HG02588 (cell line): ENCODE results near the gene WASHC2C.
"Not testable (repeated sequence)": the region's sequence is repeated elsewhere in the genome, so short reads cannot be mapped to it uniquely, and the experiment has no call there.

Experiments used
- ATAC-seq: cut with Tn5 transposase; IDR thresholded peaks from one replicate; pipeline ENCODE4 v1.9.1; 2021; ENCODE audit warnings: mild to moderate bottlenecking, moderate library complexity; ENCODE audit not compliant: unreplicated experiment

The WASHC2C gene

GRCh38 chr10:45726703-45727420, at the start of gene WASHC2C:
WASHC2C (plus strand) TSS chr10:45727266; CDS start chr10:45727318, 52 bp downstream.
- peak; percentile 89 for ATAC-seq

GRCh38 chr10:45678467-45678866, 48.6 kb upstream of the WASHC2C start:
- ATAC-seq = not testable (repeated sequence)

- peak; percentile 92 for ATAC-seq
These were observed 16.8 kb upstream of the WASHC2C start for GRCh38 chr10:45710200-45710796.

- not testable (repeated sequence) for ATAC-seq
These were observed 15.8 kb upstream of the WASHC2C start for GRCh38 chr10:45711223-45711622.

GRCh38 chr10:45717053-45717452, 10.0 kb upstream of the WASHC2C start:
- ATAC-seq = not testable (repeated sequence)

GRCh38 chr10:45717642-45718041, 9.4 kb upstream of the WASHC2C start:
- ATAC-seq = not testable (repeated sequence)

- ATAC-seq = not testable (repeated sequence)
These were observed 5.6 kb upstream of the WASHC2C start for GRCh38 chr10:45721503-45721902.

GRCh38 chr10:45723851-45724250, 3.2 kb upstream of the WASHC2C start:
- ATAC-seq = not testable (repeated sequence)

GRCh38 chr10:45727421-45727965, 427 bp downstream of the WASHC2C start:
- ATAC-seq = peak; percentile 67

- ATAC-seq = not testable (repeated sequence)
These were observed 7.4 kb downstream of the WASHC2C start for GRCh38 chr10:45734449-45734848.

- ATAC-seq = not testable (repeated sequence)
These were observed 7.8 kb downstream of the WASHC2C start for GRCh38 chr10:45734867-45735266.

GRCh38 chr10:45741559-45741958, 14.5 kb downstream of the WASHC2C start:
- ATAC-seq = not testable (repeated sequence)

- not testable (repeated sequence) for ATAC-seq
These were observed 14.9 kb downstream of the WASHC2C start for GRCh38 chr10:45742014-45742413.

GRCh38 chr10:45751141-45751540, 24.1 kb downstream of the WASHC2C start:
- ATAC-seq = not testable (repeated sequence)

- not testable (repeated sequence) for ATAC-seq
These were observed 25.1 kb downstream of the WASHC2C start for GRCh38 chr10:45752210-45752609.

- not testable (repeated sequence) for ATAC-seq
These were observed 27.0 kb downstream of the WASHC2C start for GRCh38 chr10:45753979-45754495.

- ATAC-seq = not testable (repeated sequence)
These were observed 28.0 kb downstream of the WASHC2C start for GRCh38 chr10:45755083-45755482.

- ATAC-seq = not testable (repeated sequence)
These were observed 29.0 kb downstream of the WASHC2C start for GRCh38 chr10:45756065-45756464.

GRCh38 chr10:45757661-45758396, 30.8 kb downstream of the WASHC2C start:
- ATAC-seq = not testable (repeated sequence)

GRCh38 chr10:45761622-45762021, 34.6 kb downstream of the WASHC2C start:
- ATAC-seq = not testable (repeated sequence)

GRCh38 chr10:45763037-45763436, 36.0 kb downstream of the WASHC2C start:
- not testable (repeated sequence) for ATAC-seq
